CD4-positive, alpha-beta T cell treated with Interleukin-17A for 4 hours (primary cell): Measurements from ENCODE around the gene DAP.
"Not testable (repeated sequence)": the region's sequence is repeated elsewhere in the genome, so short reads cannot be mapped to it uniquely, and the experiment has no call there.

Experiments
- DNase-seq: peaks from one replicate; pipeline ENCODE4 v3.0.0-alpha.2; 2020; ENCODE audit warnings: mixed read lengths

DAP gene

DNA sequence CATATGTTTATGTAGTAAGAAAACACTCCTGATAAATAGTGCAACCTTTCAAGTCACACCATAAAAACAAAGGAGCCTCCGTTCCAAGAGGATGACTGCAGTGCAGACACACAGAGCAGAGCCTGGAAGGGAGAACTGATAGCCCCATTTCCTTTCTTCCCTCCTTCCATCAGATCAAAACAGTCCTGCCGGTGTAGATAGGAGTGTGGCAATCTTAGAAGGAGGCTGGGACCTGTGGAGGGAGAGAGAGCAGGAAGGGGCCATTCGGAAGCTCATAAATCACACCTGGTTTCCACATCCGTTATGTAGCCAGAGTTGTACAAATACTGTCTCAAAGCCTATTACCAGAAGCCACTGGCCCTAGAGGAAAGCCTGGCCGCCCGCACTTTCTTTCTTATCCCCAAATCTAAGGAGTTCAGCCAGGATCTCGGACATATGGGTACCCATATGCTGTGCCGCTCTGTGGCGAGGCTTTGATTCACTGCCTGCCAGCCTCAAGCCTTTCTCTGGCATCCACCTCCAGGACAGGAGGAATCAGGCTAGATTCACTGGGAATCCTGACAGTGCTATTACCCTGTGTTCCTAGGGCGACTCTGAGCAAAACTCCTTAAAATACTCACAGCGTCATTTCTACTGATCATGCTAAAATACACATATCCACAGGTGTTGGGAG, 26.9 kb downstream of the DAP start:
- DNase-seq, result no peak

- DNase-seq, result no peak
Observed at GRCh38 chr5:10733426-10733825, 27.6 kb downstream of the DAP start.

DNA sequence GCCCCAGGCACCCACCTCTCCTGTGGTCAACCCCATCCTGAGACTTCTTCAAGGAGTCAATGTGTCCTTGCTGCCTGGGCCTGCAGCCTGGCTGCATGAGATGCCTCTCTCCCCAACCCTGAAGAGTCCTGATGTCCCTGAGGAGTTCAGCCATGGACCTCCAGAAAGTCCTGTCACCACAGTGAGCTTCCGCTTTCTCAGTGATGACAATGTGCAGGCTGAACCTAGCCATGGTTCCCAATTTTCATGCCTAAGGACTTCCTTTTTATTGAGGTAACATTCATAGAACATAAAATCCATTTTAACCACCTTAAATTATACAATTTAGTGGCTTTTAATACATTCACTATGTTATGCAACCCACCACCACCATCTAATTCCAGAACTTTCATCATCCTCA, 29.1 kb downstream of the DAP start:
- DNase-seq, result no peak

- no peak for DNase-seq
Observed at GRCh38 chr5:10730043-10730351, 31.0 kb downstream of the DAP start.

DNA sequence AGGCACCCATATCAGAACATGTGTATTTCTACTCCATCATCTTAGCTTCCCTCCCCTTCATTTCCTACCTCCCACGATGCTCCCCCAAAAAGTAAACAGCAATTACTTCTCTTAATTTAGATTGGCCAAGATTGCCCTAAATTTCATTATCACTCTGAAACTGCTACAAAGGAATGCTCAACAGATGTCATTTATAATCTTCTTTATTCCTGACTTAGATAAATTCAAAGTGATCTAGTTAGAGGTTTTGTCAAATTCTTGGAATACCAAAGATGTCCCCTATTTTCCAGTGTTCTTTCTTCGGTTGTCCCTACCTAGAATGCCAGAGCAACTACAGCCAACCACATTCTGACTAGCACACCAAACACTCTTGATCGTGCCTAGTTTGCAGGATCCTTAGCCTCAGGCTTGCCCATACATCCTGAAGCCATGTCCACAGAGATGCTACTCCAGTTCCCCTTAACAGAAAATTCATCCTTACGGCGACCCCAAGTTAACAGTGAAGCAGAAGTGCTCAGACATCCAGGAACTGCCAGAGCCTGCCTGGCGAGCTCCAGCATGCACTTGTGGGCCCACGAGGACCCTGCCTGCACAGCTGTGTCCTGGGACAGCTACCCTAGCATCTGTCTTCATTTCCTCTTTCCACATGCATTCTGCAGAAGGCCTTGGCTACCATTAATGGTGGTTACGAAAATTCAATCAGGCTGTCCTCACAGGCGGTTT, 31.6 kb downstream of the DAP start:
- no peak for DNase-seq

- DNase-seq, result no peak
Observed at GRCh38 chr5:10728679-10729078, 32.4 kb downstream of the DAP start.

DNA sequence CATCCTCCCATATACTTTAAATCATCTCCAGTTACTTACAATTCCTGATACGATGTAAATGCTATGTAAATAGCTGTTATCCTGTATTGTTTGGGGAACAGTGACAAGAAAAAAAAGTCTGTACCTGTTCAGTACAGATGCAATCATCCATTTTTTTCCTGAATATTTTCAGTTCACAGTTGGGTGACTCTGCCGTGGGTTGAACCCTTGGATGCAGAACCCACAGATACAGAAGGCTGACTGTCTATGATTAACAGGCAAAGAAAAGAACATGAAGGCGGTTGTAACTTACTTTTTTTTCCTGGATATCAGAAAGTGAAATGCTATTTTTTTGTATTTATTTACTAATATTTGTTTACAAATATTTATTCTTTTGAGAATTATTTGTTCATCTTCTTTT, 33.2 kb downstream of the DAP start:
- DNase-seq, result no peak

DNA sequence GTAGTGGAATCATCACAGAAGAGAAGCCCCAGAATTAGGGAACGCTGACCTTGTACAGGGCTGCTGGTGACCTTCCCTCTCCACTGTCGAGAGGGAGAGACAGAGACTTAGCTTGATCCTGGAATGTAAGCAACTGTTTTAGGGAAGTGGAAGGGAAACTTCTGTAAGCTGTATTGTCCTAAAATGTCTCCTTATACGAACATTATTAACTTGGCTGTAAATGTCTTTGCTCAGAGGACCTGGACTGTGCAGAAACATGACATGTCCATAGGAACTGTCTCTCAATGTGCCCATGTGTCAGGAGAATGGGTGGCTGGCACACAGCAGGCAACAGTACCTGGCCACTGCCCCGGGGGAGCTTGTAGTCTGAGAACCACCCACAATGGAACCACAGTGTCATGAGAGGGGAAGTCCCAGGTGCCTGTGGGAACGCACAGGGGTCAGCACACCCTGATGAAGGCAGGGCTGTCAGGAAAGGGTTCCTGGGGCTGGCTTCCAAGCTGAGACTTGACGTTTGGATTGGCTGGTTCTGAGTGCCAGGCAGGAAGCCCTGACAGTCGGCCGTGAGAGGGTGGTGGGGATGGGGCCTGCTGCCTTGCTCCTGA, 34.0 kb downstream of the DAP start:
- DNase-seq, result no peak

GRCh38 chr5:10726179-10726912, 34.7 kb downstream of the DAP start:
- no peak for DNase-seq

- DNase-seq, result no peak
Observed at GRCh38 chr5:10725636-10726035, 35.4 kb downstream of the DAP start.

DNA sequence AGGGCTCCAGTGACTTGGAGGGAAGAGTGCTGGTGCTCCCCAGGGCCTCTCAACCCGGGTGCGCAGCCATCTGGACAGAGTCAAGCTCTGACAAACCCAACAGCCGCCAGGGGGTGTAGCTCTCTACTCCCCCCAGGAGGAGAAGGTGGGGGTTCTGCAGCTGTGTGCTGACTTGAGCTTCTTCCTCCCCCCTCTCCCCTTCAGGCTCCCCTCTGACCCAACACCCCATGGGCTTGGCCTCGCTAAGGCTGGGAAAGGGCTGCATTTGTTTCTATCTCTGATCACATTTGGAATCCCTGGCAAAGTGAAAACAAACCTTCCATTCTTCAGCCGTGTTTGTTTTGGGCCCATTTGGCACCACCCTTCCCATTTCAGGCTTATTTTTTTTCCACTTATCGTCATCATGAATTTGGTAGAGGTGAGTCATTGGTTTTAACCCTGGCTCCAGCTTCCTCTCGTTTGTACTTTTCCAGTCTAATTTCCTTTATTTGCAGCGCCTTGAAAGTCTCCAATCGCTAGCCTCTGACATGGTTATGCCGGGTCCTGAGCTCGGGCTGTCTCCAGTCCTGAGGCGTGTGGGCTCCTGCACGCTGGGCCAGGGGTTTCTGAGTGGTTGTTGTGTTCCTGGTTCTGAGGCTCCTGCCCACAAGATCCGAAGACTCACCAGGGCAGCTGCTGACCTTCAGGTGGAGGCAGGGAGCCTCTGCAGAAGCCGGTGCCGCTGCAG, 36.1 kb downstream of the DAP start:
- DNase-seq, result no peak

- no peak for DNase-seq
Observed at GRCh38 chr5:10723514-10723913, 37.5 kb downstream of the DAP start.

GRCh38 chr5:10720766-10721165, 40.3 kb downstream of the DAP start:
- not testable (repeated sequence) for DNase-seq

GRCh38 chr5:10719965-10720364, 41.1 kb downstream of the DAP start:
- no peak for DNase-seq

- DNase-seq, result not testable (repeated sequence)
Observed at GRCh38 chr5:10718617-10719016, 42.4 kb downstream of the DAP start.

- DNase-seq, result not testable (repeated sequence)
Observed at GRCh38 chr5:10716825-10717224, 44.2 kb downstream of the DAP start.

DNA sequence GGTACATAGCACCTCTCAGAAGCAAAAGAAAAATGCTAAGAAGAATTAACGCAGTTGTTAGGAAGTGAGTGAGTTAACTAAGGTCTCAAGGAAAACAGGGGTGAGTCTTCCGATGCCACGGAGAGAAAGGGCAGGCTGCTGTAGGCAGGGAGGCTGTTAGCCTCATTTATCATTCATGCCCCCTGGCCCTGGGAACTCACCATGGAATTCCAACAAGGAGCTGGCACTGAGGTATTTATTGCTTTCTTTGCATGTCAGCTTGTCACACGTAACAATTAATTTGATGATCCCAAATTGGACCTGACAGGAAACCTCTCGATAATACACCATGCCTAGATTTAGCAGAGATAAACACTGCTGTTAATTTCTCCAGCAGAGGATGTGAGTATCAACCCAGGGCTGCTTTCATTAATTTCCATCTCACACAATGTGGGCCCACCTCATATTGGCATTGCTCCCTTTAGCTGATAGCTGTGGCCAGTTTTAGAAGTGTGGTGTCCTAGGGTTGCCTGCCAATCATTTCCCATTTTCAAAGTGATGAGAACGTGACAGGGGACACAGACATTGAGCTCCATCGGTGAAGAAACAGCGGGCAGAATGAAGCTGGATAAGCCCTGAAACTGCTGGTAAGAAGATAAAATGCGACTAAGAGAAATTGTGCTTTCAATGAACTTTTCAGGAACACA, 45.3 kb downstream of the DAP start:
- DNase-seq, result no peak

DNA sequence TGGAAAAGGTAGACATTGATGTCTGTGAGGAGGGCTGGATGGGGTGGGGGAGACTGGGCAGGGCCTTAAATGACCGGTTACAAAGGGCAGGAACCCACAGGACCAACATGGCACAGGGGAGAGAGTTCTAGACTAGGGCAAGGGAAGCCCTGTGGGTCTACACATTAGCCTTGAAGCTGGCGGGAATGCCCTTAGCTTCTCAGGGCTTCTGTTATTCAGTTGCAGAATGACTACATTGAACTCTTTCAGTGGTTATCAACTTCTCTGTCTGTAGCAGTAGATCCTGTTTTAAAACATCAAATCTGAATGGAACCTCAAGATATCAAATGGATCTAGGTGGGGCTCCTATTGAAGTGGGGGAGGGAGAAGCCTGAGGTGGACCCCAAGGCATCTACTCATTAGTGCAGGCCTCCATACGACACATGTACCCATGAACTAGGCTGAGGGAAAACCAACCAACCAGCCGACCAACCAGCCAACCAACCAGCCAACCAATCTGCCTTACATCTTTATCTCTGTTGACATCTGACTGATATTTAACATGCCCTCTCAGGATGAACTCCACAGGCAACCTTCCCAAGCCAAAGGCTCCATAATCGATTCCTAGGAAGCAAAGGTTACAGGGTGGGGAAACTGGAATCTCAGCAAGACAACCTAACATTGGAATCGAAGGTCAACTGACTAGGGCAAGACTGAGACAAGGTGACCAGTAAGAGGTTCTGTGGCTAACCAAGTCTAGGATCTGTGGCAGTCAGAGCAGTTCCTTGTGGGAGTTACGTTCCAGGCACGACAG, 48.3 kb downstream of the DAP start:
- DNase-seq, result no peak

- no peak for DNase-seq
Observed at GRCh38 chr5:10711562-10711961, 49.5 kb downstream of the DAP start.

DNA sequence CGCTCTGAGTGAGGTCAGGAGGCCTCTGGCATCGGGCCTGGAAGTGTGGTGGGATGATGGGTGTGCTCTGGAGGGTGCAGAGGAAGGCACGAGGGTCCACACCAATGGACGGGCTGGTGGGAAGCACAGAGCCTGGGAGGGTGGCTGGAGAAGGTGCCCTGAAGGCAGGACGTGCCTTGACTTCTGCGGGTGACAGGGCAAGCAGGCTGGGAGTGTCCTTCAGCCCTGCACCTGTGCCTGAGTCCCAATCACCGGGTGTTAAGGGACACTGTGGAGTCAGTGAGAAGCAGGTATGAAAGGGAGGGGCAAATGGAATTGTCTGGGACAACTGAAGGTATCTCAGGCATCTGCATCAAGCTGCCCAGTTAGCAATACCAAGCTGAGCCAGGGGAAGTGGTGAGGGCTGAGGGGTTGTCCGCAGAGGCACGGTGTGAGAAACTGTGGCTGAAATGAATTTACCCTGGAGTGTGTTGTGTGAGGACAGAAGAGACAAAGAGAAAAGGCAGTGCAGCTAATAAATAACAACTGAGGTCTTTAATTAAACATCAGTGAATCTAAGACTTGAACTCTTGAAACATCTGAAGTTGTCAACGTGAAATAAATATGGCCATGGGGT, 50.4 kb downstream of the DAP start:
- DNase-seq, result no peak

GRCh38 chr5:10709933-10710332, 51.1 kb downstream of the DAP start:
- no peak for DNase-seq
